MG63 (cell line): ENCODE data around the gene SPN. TPM values are rescaled to one million over a fixed set of nuclear protein-coding genes. Genes with fewer than 3 reads are reported as not detected.
"Not testable (repeated sequence)": the region's sequence is repeated elsewhere in the genome, so short reads cannot be mapped to it uniquely, and the experiment has no call there.

Source experiments
- DNase-seq: peaks from one replicate; pipeline ENCODE4 v3.0.0-alpha.2; 2020
- H3K27me3 ChIP-seq: fragments of 250-450 bp; sonication (Bioruptor Pico); 2 replicates; pipeline ENCODE4 v1.5.1; 2020; ENCODE audit warnings: mild to moderate bottlenecking, moderate library complexity
- H3K36me3 ChIP-seq: fragments of 250-450 bp; sonication (Bioruptor Pico); 2 replicates; pipeline ENCODE4 v1.5.1; 2020; ENCODE audit warnings: mild to moderate bottlenecking, moderate library complexity
- H3K4me3 ChIP-seq: fragments of 250-450 bp; sonication (Bioruptor Pico); 2 replicates; pipeline ENCODE4 v1.5.1; 2020; ENCODE audit warnings: mild to moderate bottlenecking, moderate library complexity
- H3K9me3 ChIP-seq: fragments of 250-450 bp; sonication (Bioruptor Pico); 2 replicates; pipeline ENCODE4 v1.5.1; 2020; ENCODE audit warnings: mild to moderate bottlenecking, moderate library complexity
- total RNA-seq: library from RNA; depleted of rRNA; stranded (reverse); fragments of >200 nt; shearing (Covaris generic); gene quantifications from 2 replicates; pipeline ENCODE4 v1.2.3, GENCODE V29; 2014; ENCODE audit warnings: low replicate concordance; rRNA removed

Gene SPN
- total RNA-seq, 1 experiment from 2014 or later, result not detected

DNA sequence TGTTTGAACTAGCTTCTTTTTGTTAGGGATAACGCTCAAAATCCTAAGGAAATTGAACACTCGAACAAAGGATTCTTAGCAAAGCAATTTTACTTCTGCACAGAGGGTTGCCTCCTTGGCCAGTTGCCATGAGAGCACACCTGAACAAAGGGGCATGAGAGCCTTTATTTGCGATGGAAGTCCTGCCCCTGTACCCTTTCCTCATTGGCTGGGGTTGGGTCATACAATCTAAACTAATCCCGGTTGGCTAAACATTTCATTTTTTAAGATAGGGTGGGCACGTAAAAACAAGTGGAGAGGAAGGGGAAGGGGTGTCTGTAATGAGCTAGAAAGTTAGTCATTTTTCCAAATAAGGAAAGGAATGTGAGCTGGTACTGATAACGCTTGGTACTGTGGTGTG is 46.6 kb downstream of the SPN start:
- H3K27me3 ChIP-seq, H3K4me3 ChIP-seq, H3K36me3 ChIP-seq, DNase-seq, H3K9me3 ChIP-seq: not testable (repeated sequence)

DNA sequence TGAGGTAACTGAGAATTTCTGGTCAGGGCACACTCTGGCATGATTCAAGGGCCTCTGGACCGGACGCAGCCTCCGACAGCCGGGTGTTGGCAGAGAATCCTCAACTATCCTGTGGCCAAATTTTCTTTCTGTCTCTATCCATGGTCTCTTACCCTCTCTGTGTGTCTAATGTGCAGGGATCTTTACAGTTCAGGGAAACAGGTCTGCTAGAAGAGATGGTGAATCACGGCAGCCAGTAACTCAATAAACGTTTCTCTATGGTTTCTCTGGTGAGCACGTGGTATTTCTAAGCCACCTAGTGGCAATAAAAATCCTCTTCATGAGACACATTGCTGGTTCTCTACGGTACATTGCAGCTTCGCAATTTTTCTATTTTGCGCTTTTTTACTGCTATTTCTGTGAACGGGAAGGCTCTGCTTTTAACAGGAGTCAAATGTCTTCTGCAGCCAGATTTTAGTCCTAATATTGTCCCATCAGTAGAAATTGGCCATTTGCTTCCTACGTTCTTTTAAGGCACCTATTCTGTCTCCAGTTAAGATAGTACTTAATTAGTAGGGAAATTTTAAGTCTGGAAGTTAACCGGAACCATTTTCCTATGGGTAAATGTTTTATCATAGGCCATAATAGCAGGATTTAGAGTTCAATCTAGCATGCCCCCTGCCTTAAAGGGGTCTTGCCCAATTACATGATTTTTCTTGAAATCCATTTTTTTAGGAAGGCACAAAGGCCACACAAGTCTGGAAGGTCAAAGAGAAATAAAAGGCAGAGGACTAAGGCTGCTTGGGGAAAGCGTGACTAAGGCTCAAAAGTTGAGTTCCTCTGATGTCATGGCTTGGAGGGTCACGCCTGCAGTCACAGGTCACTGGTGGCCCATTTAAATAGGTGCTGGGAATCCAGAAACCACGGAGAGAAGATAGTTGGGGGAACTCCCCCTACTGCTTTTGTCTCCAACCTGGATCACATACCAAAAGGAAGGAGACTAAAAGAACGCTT is 47.5 kb downstream of the SPN start:
- Histone ChIP-seq H3K36me3 (no peaks in the 10 kb centered on the region), H3K27me3 (no peaks in the 10 kb centered on the region), H3K9me3 (no peaks in the 10 kb centered on the region; the same call in 1 of the 2 replicates), H3K4me3 (no peak overlapping the region)
- no peak for DNase-seq

- Histone ChIP-seq H3K36me3 (no peaks in the 10 kb centered on the region), H3K27me3 (peaks cover 3% of the 10 kb centered on the region; the same call in 1 of the 2 replicates), H3K9me3 (no peaks in the 10 kb centered on the region; the same call in 1 of the 2 replicates), H3K4me3 (no peak overlapping the region)
- no peak for DNase-seq
Measured at GRCh38 chr16:29712809-29713208, 49.8 kb downstream of the SPN start.

DNA sequence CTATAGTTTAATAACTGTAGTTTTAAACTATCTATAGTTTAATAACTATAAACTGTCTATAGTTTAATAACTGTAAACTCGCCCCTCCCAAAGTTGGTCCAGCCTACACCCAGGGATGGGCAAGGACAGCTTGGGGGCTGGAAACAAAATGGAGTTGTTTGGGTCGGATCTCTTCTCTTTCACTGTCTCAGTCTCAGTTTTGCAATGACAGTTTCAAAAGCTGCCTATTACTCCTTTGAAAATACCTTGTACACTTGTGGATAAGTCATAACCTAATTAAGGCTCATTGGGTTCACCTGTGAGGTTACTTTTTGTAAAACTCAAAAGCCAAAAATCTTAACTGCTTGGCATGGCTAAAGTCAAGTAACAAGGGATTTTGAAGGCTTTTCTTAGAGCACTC is 51.3 kb downstream of the SPN start:
- H3K4me3 ChIP-seq, result no peak overlapping the region
- H3K27me3 ChIP-seq, result peaks cover 3% of the 10 kb centered on the region; the same call in 1 of the 2 replicates
- DNase-seq, result no peak
- no peaks in the 10 kb centered on the region; the same call in 1 of the 2 replicates for H3K9me3 ChIP-seq
- H3K36me3 ChIP-seq, result no peaks in the 10 kb centered on the region

DNA sequence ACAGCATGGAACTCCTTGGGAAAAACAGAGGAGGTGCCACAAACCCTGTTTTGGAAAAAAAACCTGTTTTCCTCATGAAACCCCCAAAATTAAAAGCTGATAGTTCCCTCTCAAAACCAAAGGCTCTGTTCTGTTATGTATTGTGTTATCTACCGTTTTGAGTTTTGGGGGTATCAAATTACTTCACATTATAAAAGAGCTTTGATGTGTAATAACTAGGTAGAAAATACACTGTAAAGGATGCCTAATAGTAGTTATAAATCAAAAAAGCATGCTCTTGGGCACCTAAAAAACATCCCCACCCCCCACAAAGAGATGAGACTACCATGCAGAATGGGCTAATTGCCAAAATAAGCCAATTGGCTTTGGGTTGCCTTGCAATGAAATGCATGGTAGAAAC is 51.9 kb downstream of the SPN start:
- no peak for DNase-seq
- Histone ChIP-seq H3K36me3 (no peaks in the 10 kb centered on the region), H3K27me3 (peaks cover 3% of the 10 kb centered on the region; the same call in 1 of the 2 replicates), H3K9me3 (no peaks in the 10 kb centered on the region; the same call in 1 of the 2 replicates), H3K4me3 (no peak overlapping the region)

- peaks cover 3% of the 10 kb centered on the region; the same call in 1 of the 2 replicates for H3K27me3 ChIP-seq
- no peak for DNase-seq
Measured at GRCh38 chr16:29717113-29717512, 54.1 kb downstream of the SPN start.

GRCh38 chr16:29719063-29719462 is 56.0 kb downstream of the SPN start:
- DNase-seq, result no peak
- H3K36me3 ChIP-seq, result no peaks in the 10 kb centered on the region
- no peak overlapping the region for H3K4me3 ChIP-seq
- peaks cover 3% of the 10 kb centered on the region; the same call in 1 of the 2 replicates for H3K27me3 ChIP-seq
- no peaks in the 10 kb centered on the region for H3K9me3 ChIP-seq

More at GRCh38 chr16:29717113-29717512, 54.1 kb downstream of the SPN start:
- Histone ChIP-seq H3K36me3 (no peaks in the 10 kb centered on the region), H3K4me3 (no peak overlapping the region), H3K9me3 (no peaks in the 10 kb centered on the region)

Other genes with a start within 250 kb of the SPN start
- 8.3 and 26.8 TPM in 2 replicates for gene BOLA2, start 208.9 kb upstream of the SPN start, total RNA-seq
- gene SLX1B, start 208.7 kb upstream of the SPN start, total RNA-seq, result 41.9 and 71.1 TPM in 2 replicates
- gene SULT1A4, start 203.3 kb upstream of the SPN start, total RNA-seq, result 6.1 TPM in 1 of 2 replicates, not detected in the other
- not detected in 2 replicates for gene NPIPB12, start 156.8 kb upstream of the SPN start, total RNA-seq
- 0.36 and 0.64 TPM in 2 replicates for gene QPRT, start 15.9 kb downstream of the SPN start, total RNA-seq
- not detected in 2 replicates for gene C16orf54, start 82.7 kb downstream of the SPN start, total RNA-seq
- gene ZG16, start 115.0 kb downstream of the SPN start, total RNA-seq, result not detected in 2 replicates
- gene KIF22, start 127.5 kb downstream of the SPN start, total RNA-seq, result 74.9 and 134 TPM in 2 replicates
- 331 and 420 TPM in 2 replicates for gene MAZ, start 143.3 kb downstream of the SPN start, total RNA-seq
- not detected in 2 replicates for gene PRRT2, start 148.9 kb downstream of the SPN start, total RNA-seq
- 90.0 and 113 TPM in 2 replicates for gene PAGR1, start 152.9 kb downstream of the SPN start, total RNA-seq
- 77.1 and 147 TPM in 2 replicates for gene MVP, start 157.2 kb downstream of the SPN start, total RNA-seq
- 64.9 and 78.6 TPM in 2 replicates for gene CDIPT, start 200.0 kb downstream of the SPN start, total RNA-seq
- 18.0 and 28.5 TPM in 2 replicates for gene SEZ6L2, start 236.3 kb downstream of the SPN start, total RNA-seq
- gene ASPHD1, start 237.2 kb downstream of the SPN start, total RNA-seq, result 48.3 and 73.0 TPM in 2 replicates